Keratinocyte (primary cell): Measurements from ENCODE around the gene CFL2. TPM values are rescaled to one million over a fixed set of nuclear protein-coding genes. Genes with fewer than 3 reads are reported as not detected.

Experiments used
- DNase-seq: peaks from one replicate; pipeline ENCODE4 v3.0.0-alpha.2; 2011; ENCODE audit warnings: low read depth, missing footprints, low spot score
- FAIRE-seq: peaks from 2 replicates; lab custom pipeline; 2011; peaks lifted over from hg19 to GRCh38; lab: Jason Lieb, UNC
- H2AFZ ChIP-seq: 2 replicates; pipeline ENCODE4 v1.6.0; 2012; ENCODE audit warnings: low read length, control low read depth, inconsistent platforms; ENCODE audit not compliant: control insufficient read depth
- H3K27ac ChIP-seq: 2 replicates; pipeline ENCODE4 v1.5.1; 2011; ENCODE audit warnings: low read length; ENCODE audit not compliant: control insufficient read depth, insufficient read depth
- H3K27me3 ChIP-seq: 3 replicates; pipeline ENCODE4 v1.6.0; 2011; ENCODE audit warnings: low read length; ENCODE audit not compliant: control insufficient read depth, insufficient read depth; ENCODE audit errors: extremely low read depth
- H3K36me3 ChIP-seq, 2 experiments: 2 replicates in 1 of 2; 3 replicates in 1 of 2; pipeline ENCODE4 v1.5.1; 2011; ENCODE audit warnings: low read length in 2 of 2, mild to moderate bottlenecking in 1 of 2; ENCODE audit not compliant: control insufficient read depth in 2 of 2, insufficient read depth in 2 of 2; ENCODE audit errors: extremely low read depth in 1 of 2
- H3K4me1 ChIP-seq: 3 replicates; pipeline ENCODE4 v1.5.1; 2011; ENCODE audit warnings: low read length; ENCODE audit not compliant: control insufficient read depth, insufficient read depth; ENCODE audit errors: extremely low read depth
- H3K4me2 ChIP-seq: 3 replicates; pipeline ENCODE4 v1.6.0; 2011; ENCODE audit warnings: low read depth, low read length; ENCODE audit not compliant: control insufficient read depth, insufficient read depth; ENCODE audit errors: extremely low read depth
- H3K4me3 ChIP-seq, 3 experiments: fragments of 200-600 bp in 1 of 3; sonication (generic) in 1 of 3; 2 replicates in 2 of 3; 3 replicates in 1 of 3; pipeline ENCODE4 v1.5.1; 2011 to 2016; ENCODE audit warnings: low read length in 3 of 3, mild to moderate bottlenecking in 3 of 3, control low read depth in 2 of 3, inconsistent platforms in 1 of 3, low read depth in 1 of 3, mixed read lengths in 1 of 3, mixed run types in 1 of 3, moderate library complexity in 1 of 3; ENCODE audit not compliant: control insufficient read depth in 2 of 3, insufficient read depth in 2 of 3; ENCODE audit errors: extremely low read depth in 1 of 3
- H3K79me2 ChIP-seq: 2 replicates; pipeline ENCODE4 v1.6.0; 2012; ENCODE audit warnings: low read length; ENCODE audit not compliant: control insufficient read depth, insufficient read depth
- H3K9ac ChIP-seq: 3 replicates; pipeline ENCODE4 v1.6.0; 2011; ENCODE audit warnings: low read length; ENCODE audit not compliant: control insufficient read depth, insufficient read depth; ENCODE audit errors: extremely low read depth
- H3K9me1 ChIP-seq: 3 replicates; pipeline ENCODE4 v1.6.0; 2011; ENCODE audit warnings: low read length; ENCODE audit not compliant: control insufficient read depth, insufficient read depth; ENCODE audit errors: extremely low read depth
- H3K9me3 ChIP-seq: 2 replicates; pipeline ENCODE4 v1.5.1; 2012; ENCODE audit warnings: low read depth, low read length; ENCODE audit not compliant: control insufficient read depth
- H4K20me1 ChIP-seq: 3 replicates; pipeline ENCODE4 v1.6.0; 2011; ENCODE audit warnings: low read length; ENCODE audit not compliant: control insufficient read depth, insufficient read depth; ENCODE audit errors: extremely low read depth
- EZH2 ChIP-seq: IDR thresholded peaks from one replicate; pipeline ENCODE4 v1.6.1; 2012; ENCODE audit warnings: inconsistent platforms, mild to moderate bottlenecking, low read length, moderate library complexity
- dilution Hi-C: fragments of 300-500 bp; cut with MboI; formaldehyde crosslinking; loops from one replicate; pipeline ENCODE4 v1.7.0; 2020; ENCODE audit warnings: low sequenced_read_pairs; ENCODE audit not compliant: extremely low pct_ligation_motif_present
- polyA plus RNA-seq, 5 experiments: library from polyadenylated mRNA; depleted of rRNA in 3 of 5; stranded (reverse) in 3 of 5; stranded (forward) in 1 of 5; unstranded in 1 of 5; fragments of >200 nt; gene quantifications; 1 replicate in 1 of 5; 2 replicates in 3 of 5; 3 replicates in 1 of 5; pipeline versions ENCODE4 v1.2.1 to v1.2.3, GENCODE V29; 2011 to 2012; ENCODE audit warnings: missing spikeins in 2 of 5, low read depth in 1 of 5, low replicate concordance in 1 of 5
- TF ChIP-seq, protein P1 (sequence below), 3 experiments: IDR thresholded peaks in 1 of 3; conservative IDR thresholded peaks in 1 of 3; optimal IDR thresholded peaks in 1 of 3; 2 replicates in 2 of 3; 3 replicates in 1 of 3; pipeline versions ENCODE3 to v1.5.1; 2011; ENCODE audit warnings: low read length in 3 of 3, mild to moderate bottlenecking in 3 of 3, moderate library complexity in 2 of 3, control low read depth in 1 of 3, inconsistent platforms in 1 of 3; ENCODE audit not compliant: insufficient read depth in 2 of 3; ENCODE audit errors: extremely low read depth in 1 of 3

Gene CFL2
- polyA plus RNA-seq, 1 donor (not counting 4 experiments of a cell fraction or from before 2014, with no cell fraction given), result 30.5 TPM

DNA sequence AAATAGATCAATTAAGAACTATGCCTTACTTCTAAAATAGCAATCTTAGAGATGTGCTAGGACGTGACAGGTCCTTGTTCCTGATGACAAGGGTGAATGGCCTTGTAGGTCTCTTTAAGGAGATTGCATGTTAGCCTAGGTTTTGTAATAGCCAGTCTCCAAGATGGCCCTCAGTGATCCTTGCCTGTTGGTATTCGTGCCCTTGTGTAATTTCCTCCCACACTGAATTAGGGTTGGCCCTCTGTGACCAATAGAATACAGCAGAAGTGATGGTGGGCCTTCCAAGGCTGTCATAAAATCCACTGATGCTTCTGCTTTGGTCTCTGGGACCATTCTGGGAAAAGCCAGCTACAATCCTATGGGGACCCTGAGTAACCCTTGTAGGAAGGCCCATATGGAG, 46.3 kb downstream of the CFL2 start:
- FAIRE-seq, result no peak
- H2AFZ ChIP-seq, result no peak overlapping the region

GRCh38 chr14:34667007-34667406, 47.4 kb downstream of the CFL2 start:
- H3K4me2 ChIP-seq, result no peak overlapping the region
- TF ChIP-seq, protein P1, sequence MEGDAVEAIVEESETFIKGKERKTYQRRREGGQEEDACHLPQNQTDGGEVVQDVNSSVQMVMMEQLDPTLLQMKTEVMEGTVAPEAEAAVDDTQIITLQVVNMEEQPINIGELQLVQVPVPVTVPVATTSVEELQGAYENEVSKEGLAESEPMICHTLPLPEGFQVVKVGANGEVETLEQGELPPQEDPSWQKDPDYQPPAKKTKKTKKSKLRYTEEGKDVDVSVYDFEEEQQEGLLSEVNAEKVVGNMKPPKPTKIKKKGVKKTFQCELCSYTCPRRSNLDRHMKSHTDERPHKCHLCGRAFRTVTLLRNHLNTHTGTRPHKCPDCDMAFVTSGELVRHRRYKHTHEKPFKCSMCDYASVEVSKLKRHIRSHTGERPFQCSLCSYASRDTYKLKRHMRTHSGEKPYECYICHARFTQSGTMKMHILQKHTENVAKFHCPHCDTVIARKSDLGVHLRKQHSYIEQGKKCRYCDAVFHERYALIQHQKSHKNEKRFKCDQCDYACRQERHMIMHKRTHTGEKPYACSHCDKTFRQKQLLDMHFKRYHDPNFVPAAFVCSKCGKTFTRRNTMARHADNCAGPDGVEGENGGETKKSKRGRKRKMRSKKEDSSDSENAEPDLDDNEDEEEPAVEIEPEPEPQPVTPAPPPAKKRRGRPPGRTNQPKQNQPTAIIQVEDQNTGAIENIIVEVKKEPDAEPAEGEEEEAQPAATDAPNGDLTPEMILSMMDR (optimal IDR thresholded peaks at IDR 0.05 in 1 of 3, IDR thresholded peaks at IDR 0.05 in 1 of 3, conservative IDR thresholded peaks at IDR 0.05 in 1 of 3; ENCODE audit: extremely low read depth in 1 of 3, insufficient read depth in 2 of 3, low read length in 3 of 3), result no peak
- TF ChIP-seq EZH2, result no peak
- H3K27me3 ChIP-seq, result no peaks in the 10 kb centered on the region
- no peaks in the 10 kb centered on the region for H3K9me1 ChIP-seq
- H3K9ac ChIP-seq, result no peak overlapping the region
- no peaks in the 10 kb centered on the region for H3K9me3 ChIP-seq
- DNase-seq, result no peak
- dilution Hi-C loops, result no loop called here
- H3K4me3 ChIP-seq, result no peak overlapping the region
- no peaks in the 10 kb centered on the region for H3K79me2 ChIP-seq
- H2AFZ ChIP-seq, result no peak overlapping the region
- H4K20me1 ChIP-seq, result no peaks in the 10 kb centered on the region
- H3K36me3 ChIP-seq, result no peaks in the 10 kb centered on the region
- H3K4me1 ChIP-seq, result peaks cover 17% of the 10 kb centered on the region
- H3K27ac ChIP-seq, result no peak overlapping the region
- FAIRE-seq, result no peak

More for the DNA sequence above, 46.3 kb downstream of the CFL2 start:
- Histone ChIP-seq H3K4me2 (no peak overlapping the region), H4K20me1 (no peaks in the 10 kb centered on the region), H3K4me1 (peaks cover 9% of the 10 kb centered on the region), H3K36me3 (no peaks in the 10 kb centered on the region), H3K4me3 (no peak overlapping the region), H3K9me1 (no peaks in the 10 kb centered on the region), H3K27me3 (no peaks in the 10 kb centered on the region), H3K27ac (no peak overlapping the region), H3K9ac (no peak overlapping the region), H3K9me3 (no peaks in the 10 kb centered on the region), H3K79me2 (no peaks in the 10 kb centered on the region)
- dilution Hi-C loops, result no loop called here
- no peak for TF ChIP-seq EZH2
- TF ChIP-seq, protein P1 (optimal IDR thresholded peaks at IDR 0.05 in 1 of 3, IDR thresholded peaks at IDR 0.05 in 1 of 3, conservative IDR thresholded peaks at IDR 0.05 in 1 of 3; ENCODE audit: extremely low read depth in 1 of 3, insufficient read depth in 2 of 3, low read length in 3 of 3), result no peak
- DNase-seq, result no peak
